ENCODE results near the gene RASGRF1.
"Not testable (repeated sequence)": the region's sequence is repeated elsewhere in the genome, so short reads cannot be mapped to it uniquely, and the experiment has no call there.

The RASGRF1 gene

DNA sequence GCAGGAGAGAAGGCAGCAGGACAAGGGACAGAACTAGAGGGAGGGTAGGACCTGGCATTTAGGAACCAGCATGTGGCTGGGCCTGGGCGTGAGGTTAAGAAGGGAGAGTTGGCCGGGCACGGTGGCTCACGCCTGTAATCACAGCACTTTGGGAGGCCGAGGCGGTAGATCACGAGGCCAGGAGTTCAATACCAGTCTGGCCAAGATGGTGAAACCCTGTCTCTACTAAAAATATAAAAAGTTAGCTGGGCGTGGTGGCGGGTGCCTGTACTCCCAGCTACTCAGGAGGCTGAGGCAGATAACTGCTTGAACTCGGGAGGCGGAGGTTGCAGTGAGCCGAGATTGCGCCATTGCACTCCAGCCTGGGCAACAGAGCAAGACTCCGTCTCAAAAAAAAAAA is 162.4 kb downstream of the RASGRF1 start:
- H3K9me3 Mint-ChIP-seq; H3K27ac Mint-ChIP-seq; H3K4me1 Mint-ChIP-seq (ENCODE audit: low read depth); H3K4me3 Mint-ChIP-seq; H3K27me3 Mint-ChIP-seq (ENCODE audit: low read depth); DNase-seq (ENCODE audit: low spot score): not testable (repeated sequence)
- H3K36me3 Mint-ChIP-seq (ENCODE audit: low read depth), result peaks cover 21% of the 10 kb centered on the region

DNA sequence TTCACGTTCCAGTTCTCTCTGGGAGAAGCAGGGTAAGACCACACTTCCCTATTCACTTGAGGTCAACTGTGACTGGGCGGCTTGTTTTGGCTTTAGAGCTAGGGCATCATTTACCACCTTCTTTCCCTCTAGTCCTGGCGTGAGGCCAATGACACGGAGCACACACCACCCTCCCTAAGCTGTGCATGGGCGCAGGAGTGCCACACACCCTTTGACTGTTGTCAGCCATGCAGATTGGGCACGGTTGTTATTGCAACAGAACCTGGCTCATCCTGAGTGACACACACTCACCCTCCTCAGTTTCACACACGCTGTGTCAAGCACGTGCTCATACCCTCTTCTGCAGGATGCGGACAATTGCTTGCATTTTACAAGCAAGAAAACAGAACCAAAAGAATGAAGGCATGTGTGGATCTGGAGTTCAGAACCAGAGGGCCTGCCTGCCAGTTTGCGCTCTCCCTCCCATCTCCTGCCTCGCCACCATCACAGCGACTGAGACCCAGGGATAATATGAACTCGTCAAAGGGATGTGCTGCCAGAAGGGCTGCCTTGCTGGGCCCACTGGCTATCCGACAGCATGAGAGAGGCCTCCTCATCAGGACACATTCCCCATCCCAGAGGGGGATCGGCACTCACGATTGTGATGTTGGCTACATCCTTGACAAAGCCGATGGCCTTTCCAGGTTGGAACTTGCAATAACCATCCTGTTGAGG is 163.3 kb downstream of the RASGRF1 start:
- Mint-ChIP-seq H3K9me3 (no peaks in the 10 kb centered on the region), H3K36me3 (ENCODE audit: low read depth) (peaks cover 26% of the 10 kb centered on the region), H3K4me3 (no peak overlapping the region), H3K27ac (no peak overlapping the region), H3K4me1 (ENCODE audit: low read depth) (no peaks in the 10 kb centered on the region), H3K27me3 (ENCODE audit: low read depth) (no peaks in the 10 kb centered on the region)
- DNase-seq (ENCODE audit: low spot score), result no peak

DNA sequence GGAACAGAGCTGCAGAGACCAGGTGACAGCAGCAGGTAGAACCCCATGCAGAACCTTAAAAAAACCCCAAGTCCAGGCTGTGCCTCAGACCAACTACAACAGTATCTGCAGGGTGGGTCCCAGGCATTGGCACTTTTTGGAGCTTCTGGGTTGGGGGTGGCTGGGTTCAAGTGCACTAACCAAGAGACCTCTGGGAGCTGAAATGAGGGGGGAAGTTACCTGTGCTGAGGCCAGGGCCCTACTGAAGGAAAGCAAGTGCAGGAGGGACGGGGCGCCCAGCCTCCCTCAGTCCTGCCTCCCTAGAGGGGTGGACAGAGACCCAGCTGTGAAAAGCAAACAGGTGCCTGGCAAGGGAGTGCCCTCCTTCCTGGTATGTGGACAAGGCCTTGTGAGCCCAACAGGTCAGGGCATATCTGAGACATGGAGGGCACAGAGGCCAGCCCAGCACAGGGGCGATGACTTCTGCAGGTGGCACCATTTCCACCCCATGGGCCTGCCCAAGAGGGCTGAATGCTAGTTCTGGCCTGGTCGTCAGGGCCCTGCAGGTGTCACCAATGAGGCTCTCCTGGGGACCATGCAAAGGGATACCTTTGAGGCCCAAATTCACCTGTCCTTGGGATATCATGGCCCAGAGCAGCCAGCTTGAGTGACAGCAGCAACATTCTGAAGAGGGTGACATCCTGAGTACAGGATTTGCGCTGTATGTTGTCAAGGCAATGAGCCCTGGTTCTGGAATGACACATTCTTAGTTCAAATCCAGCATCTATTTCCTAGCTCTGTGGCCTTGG is 164.4 kb downstream of the RASGRF1 start:
- no peaks in the 10 kb centered on the region for H3K4me1 Mint-ChIP-seq (ENCODE audit: low read depth)
- peaks cover 33% of the 10 kb centered on the region for H3K36me3 Mint-ChIP-seq (ENCODE audit: low read depth)
- no peak for DNase-seq (ENCODE audit: low spot score)
- no peak overlapping the region for H3K4me3 Mint-ChIP-seq
- H3K27ac Mint-ChIP-seq, result no peak overlapping the region
- no peaks in the 10 kb centered on the region for H3K9me3 Mint-ChIP-seq
- H3K27me3 Mint-ChIP-seq (ENCODE audit: low read depth), result no peaks in the 10 kb centered on the region

DNA sequence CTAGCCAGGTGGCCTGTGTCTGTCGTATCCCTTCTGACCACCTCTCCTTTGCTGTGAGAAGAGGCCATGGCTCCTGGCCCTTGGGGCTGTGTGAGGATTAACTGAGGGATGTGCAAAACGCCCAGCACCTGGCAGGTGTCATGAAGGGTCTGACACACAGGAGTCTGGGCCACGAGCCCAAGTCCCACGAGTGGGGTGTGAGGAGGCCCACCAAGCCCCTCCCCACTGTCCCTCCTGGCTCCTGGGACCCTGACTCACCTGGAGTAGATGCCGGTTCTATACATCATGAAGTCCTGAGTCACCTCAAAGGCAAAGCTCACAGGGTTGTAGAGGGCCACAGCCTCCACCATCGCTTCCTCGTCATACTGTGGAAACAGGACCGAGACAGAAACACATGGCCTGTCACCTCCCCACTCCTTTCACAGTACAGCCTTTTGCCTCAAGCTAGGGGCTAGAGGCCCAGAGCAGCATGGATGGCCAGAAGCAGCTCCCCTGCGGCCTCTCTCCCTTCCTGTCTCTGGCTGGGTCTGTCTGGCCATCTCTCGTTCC is 165.4 kb downstream of the RASGRF1 start:
- Mint-ChIP-seq H3K4me3 (no peak overlapping the region), H3K9me3 (no peaks in the 10 kb centered on the region), H3K4me1 (ENCODE audit: low read depth) (no peaks in the 10 kb centered on the region), H3K27me3 (ENCODE audit: low read depth) (no peaks in the 10 kb centered on the region), H3K36me3 (ENCODE audit: low read depth) (peaks cover 35% of the 10 kb centered on the region), H3K27ac (no peak overlapping the region)
- no peak for DNase-seq (ENCODE audit: low spot score)

DNA sequence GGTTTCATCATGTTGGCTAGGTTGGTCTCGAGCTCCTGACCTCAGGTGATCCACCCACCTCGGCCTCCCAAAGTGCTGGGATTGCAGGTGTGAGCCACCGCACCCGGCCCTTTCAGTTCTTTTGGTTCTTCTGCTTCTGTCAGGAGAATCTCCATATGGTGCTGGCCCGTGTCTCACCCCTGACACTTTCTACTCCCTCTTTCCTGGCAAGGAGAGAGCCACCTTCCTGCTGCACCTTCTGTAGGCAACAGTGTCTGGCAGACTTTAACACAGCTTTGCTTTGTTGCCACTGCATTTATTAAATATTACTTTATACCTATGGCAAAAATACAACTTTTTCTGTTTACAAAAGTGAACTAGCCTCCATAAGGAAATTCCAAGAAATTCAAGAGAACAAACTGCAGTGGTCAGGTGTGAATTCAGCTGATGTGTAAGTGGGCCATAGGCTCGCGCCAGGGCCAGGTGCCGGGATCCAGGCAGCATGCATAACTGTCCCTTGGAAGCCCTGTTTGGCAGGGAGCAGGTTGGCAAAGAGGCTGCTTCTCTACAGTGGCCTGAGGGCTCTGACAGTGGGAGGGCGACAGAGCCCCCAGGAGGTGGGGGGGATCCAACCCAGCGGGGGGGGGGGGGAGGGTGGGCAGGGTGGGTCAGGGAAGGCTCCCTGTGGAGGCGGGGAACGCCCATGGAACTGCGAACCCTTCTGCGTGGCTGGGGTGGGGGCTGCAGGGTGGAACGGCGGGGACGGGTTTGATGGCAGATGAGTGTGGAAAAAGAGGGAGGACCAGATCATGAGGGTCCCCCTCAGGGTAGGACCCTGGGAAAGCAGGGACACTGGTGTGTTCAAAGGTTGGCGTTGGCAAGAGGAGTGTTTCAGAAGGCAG is 166.9 kb downstream of the RASGRF1 start:
- DNase-seq (ENCODE audit: low spot score), result no peak
- H3K36me3 Mint-ChIP-seq (ENCODE audit: low read depth), result peaks cover 37% of the 10 kb centered on the region
- H3K4me3 Mint-ChIP-seq, result no peak overlapping the region
- H3K27ac Mint-ChIP-seq, result peak overlapping the region; percentile 37
- H3K27me3 Mint-ChIP-seq (ENCODE audit: low read depth), result no peaks in the 10 kb centered on the region
- H3K9me3 Mint-ChIP-seq, result no peaks in the 10 kb centered on the region
- no peaks in the 10 kb centered on the region for H3K4me1 Mint-ChIP-seq (ENCODE audit: low read depth)

DNA sequence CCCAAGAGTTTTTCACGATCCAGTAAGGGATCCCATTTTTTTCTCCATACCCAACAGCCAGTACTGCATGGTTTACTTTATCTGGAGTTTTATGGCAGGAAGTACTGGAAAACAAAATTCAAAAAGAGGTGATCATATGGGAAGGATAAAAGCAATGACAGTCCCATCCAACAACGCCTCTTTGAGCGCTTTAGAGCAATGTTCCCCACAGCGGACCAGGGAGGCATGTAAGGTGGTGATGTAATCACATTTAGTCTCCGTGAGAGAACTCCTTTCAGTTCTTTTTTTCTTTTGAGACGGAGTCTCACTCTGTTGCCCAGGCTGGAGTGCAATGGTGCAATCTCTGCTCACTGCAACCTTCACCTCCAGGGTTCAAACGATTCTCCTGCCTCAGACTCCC is 167.6 kb downstream of the RASGRF1 start:
- H3K27ac Mint-ChIP-seq, result no peak overlapping the region
- H3K27me3 Mint-ChIP-seq (ENCODE audit: low read depth), result no peaks in the 10 kb centered on the region
- H3K9me3 Mint-ChIP-seq, result no peaks in the 10 kb centered on the region
- no peaks in the 10 kb centered on the region for H3K4me1 Mint-ChIP-seq (ENCODE audit: low read depth)
- H3K36me3 Mint-ChIP-seq (ENCODE audit: low read depth), result peaks cover 36% of the 10 kb centered on the region
- no peak for DNase-seq (ENCODE audit: low spot score)
- H3K4me3 Mint-ChIP-seq, result no peak overlapping the region

GRCh38 chr15:78922527-78922926 is 168.1 kb downstream of the RASGRF1 start:
- no peak for DNase-seq (ENCODE audit: low spot score)
- Mint-ChIP-seq H3K27ac (no peak overlapping the region), H3K36me3 (ENCODE audit: low read depth) (peaks cover 34% of the 10 kb centered on the region), H3K4me3 (no peak overlapping the region), H3K27me3 (ENCODE audit: low read depth) (no peaks in the 10 kb centered on the region), H3K4me1 (ENCODE audit: low read depth) (no peaks in the 10 kb centered on the region), H3K9me3 (no peaks in the 10 kb centered on the region)

- Mint-ChIP-seq H3K27ac (no peak overlapping the region), H3K4me3 (no peak overlapping the region), H3K9me3 (no peaks in the 10 kb centered on the region), H3K4me1 (ENCODE audit: low read depth) (no peaks in the 10 kb centered on the region), H3K36me3 (ENCODE audit: low read depth) (peaks cover 32% of the 10 kb centered on the region), H3K27me3 (ENCODE audit: low read depth) (no peaks in the 10 kb centered on the region)
- no peak for DNase-seq (ENCODE audit: low spot score)
Measured at GRCh38 chr15:78921940-78922339, 168.6 kb downstream of the RASGRF1 start.

DNA sequence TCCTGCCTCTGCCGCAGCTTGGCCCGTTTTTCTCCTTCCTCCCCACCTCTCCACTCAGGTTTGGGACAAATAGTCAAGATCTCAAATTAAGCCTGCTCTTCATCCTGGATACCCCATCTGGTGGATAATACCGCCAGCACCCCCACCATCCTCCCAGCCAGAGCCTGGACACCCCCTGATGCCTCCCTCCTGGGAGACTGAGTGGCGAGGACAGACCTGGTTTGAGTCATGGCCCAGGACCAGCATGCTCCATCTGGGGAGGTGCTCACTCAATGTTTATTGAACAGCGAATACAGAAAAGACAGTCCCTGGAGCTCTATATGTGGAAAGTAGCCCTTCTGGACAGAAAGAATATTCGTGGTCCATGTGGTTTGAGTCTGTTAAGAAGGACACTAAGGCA is 169.1 kb downstream of the RASGRF1 start:
- DNase-seq (ENCODE audit: low spot score), result no peak
- Mint-ChIP-seq H3K27ac (no peak overlapping the region), H3K27me3 (ENCODE audit: low read depth) (no peaks in the 10 kb centered on the region), H3K4me3 (no peak overlapping the region), H3K9me3 (no peaks in the 10 kb centered on the region), H3K36me3 (ENCODE audit: low read depth) (peaks cover 31% of the 10 kb centered on the region), H3K4me1 (ENCODE audit: low read depth) (no peaks in the 10 kb centered on the region)

- H3K4me3 Mint-ChIP-seq, result no peak overlapping the region
- no peaks in the 10 kb centered on the region for H3K4me1 Mint-ChIP-seq (ENCODE audit: low read depth)
- peaks cover 35% of the 10 kb centered on the region for H3K36me3 Mint-ChIP-seq (ENCODE audit: low read depth)
- DNase-seq (ENCODE audit: low spot score), result no peak
- no peaks in the 10 kb centered on the region for H3K27me3 Mint-ChIP-seq (ENCODE audit: low read depth)
- H3K9me3 Mint-ChIP-seq, result no peaks in the 10 kb centered on the region
- H3K27ac Mint-ChIP-seq, result no peak overlapping the region
Measured at GRCh38 chr15:78917888-78918287, 172.7 kb downstream of the RASGRF1 start.

DNA sequence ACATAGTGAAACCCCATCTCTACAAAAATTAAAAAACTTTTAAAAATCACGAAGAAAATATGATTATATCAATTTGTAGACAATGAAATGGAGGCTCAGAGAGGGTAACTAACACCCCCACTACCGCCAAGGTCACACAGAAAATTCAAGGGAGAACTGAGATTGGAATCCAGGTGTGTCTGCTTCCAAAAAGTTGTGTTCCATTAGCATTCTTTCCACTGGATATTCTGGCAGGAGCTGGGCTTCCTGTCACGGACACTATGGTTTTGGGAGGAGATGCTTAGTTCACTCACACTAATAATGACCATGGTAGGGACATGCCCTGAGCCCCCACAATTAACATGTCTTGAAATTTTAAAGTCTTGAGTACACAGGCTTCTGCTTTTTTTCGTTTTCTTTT is 174.5 kb downstream of the RASGRF1 start:
- Mint-ChIP-seq H3K36me3 (ENCODE audit: low read depth) (peaks cover 36% of the 10 kb centered on the region), H3K4me3 (no peak overlapping the region), H3K27ac (no peak overlapping the region), H3K4me1 (ENCODE audit: low read depth) (peaks cover 3% of the 10 kb centered on the region), H3K9me3 (no peaks in the 10 kb centered on the region), H3K27me3 (ENCODE audit: low read depth) (no peaks in the 10 kb centered on the region)
- DNase-seq (ENCODE audit: low spot score), result no peak

- H3K36me3 Mint-ChIP-seq (ENCODE audit: low read depth), result peaks cover 36% of the 10 kb centered on the region
- no peak for DNase-seq (ENCODE audit: low spot score)
- H3K27me3 Mint-ChIP-seq (ENCODE audit: low read depth), result no peaks in the 10 kb centered on the region
Measured at GRCh38 chr15:78915341-78916087, 175.1 kb downstream of the RASGRF1 start.

DNA sequence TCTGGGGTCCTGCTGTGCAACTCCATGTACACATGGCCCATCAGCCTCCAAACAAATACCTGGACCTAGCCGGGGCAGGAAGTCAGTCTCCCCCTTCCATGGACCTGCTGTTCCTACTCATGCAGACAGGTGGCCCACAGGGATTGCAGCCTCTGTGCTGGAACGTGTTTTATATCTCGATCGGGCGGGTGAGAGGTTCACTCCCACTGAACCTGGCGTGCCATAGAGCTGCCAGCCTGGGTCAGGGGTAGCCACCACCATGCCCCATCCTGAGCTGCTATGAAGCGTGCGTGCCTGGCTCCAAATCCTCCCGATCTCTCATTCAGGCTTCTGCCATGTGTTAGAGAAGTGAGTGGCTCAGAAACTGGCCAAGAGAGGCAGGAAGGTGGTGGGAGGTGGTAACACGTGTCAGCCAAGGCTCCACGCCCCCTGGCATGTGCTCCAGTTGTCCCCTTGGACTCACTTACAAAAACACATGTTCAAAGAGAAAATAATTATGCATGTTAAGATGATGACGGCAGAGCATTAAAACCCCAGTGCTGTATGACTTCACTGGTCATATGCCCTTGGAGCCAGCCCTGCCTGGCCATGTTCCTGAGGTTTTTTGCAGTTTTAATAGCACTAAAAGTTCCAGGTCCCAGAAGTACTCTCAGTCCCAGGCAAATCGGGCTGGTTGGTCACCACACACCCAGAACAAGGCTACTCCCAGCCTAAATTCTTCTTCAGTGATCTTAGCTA is 176.4 kb downstream of the RASGRF1 start:
- peaks cover 18% of the 10 kb centered on the region for H3K4me1 Mint-ChIP-seq (ENCODE audit: low read depth)
- H3K36me3 Mint-ChIP-seq (ENCODE audit: low read depth), result peaks cover 42% of the 10 kb centered on the region
- DNase-seq (ENCODE audit: low spot score), result no peak

More at GRCh38 chr15:78915341-78916087, 175.1 kb downstream of the RASGRF1 start:
- Mint-ChIP-seq H3K27ac (peak overlapping the region; percentile 4), H3K4me3 (no peak overlapping the region), H3K9me3 (no peaks in the 10 kb centered on the region), H3K4me1 (ENCODE audit: low read depth) (peaks cover 8% of the 10 kb centered on the region)

More for the DNA sequence above, 176.4 kb downstream of the RASGRF1 start:
- H3K4me3 Mint-ChIP-seq, result no peak overlapping the region
- no peaks in the 10 kb centered on the region for H3K9me3 Mint-ChIP-seq
- no peak overlapping the region for H3K27ac Mint-ChIP-seq
- no peaks in the 10 kb centered on the region for H3K27me3 Mint-ChIP-seq (ENCODE audit: low read depth)
